GM12873 (cell line): ENCODE measurements around the gene PLP2.

ENCODE experiments used
- CTCF ChIP-seq: IDR thresholded peaks from 2 replicates; pipeline ENCODE4 v1.5.1; 2012; ENCODE audit warnings: low read depth, mild to moderate bottlenecking, moderate library complexity, low read length, control low read depth; ENCODE audit not compliant: insufficient read depth; ENCODE audit errors: missing control alignments

The PLP2 gene

GRCh38 chrX:49177873-49178480 is 6.3 kb downstream of the PLP2 start:
- TF ChIP-seq CTCF: no peak

GRCh38 chrX:49178537-49178936 is 6.8 kb downstream of the PLP2 start:
- TF ChIP-seq CTCF: no peak

GRCh38 chrX:49179358-49179757 is 7.7 kb downstream of the PLP2 start:
- no peak for TF ChIP-seq CTCF

GRCh38 chrX:49183701-49184281 is 12.1 kb downstream of the PLP2 start:
- TF ChIP-seq CTCF: no peak

- TF ChIP-seq CTCF: no peak
Measured at GRCh38 chrX:49184294-49185281, 12.9 kb downstream of the PLP2 start.

GRCh38 chrX:49186125-49187027 is 14.7 kb downstream of the PLP2 start, which contains the start of gene PRICKLE3:
Gene PRICKLE3, minus strand, starts transcription at chrX:49186373. Its CDS starts 76 bp downstream, at chrX:49186297.
- peak; percentile 41 for TF ChIP-seq CTCF

- no peak for TF ChIP-seq CTCF
Measured at GRCh38 chrX:49187028-49187394, 15.3 kb downstream of the PLP2 start.
